Measurements from ENCODE around the gene SLC22A14.

SLC22A14 gene

DNA sequence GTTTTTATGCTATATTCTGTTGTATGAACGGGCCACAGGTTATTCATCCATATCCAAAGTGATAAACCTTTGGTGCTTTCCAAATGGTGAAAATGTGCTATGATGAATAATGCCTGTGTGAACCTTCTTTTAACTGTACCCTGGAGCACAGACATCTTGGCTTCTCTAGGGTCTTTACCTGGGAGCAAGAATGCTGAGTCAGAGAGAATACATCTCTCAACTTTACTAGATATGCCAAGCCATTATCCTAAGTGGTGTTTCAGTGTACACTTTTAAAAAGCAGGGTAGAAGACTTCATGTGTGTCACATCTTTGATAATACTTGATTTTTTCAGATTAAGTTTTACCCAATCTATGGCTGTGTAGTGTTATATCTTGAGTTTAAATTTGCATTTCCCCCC lies 41.0 kb downstream of the SLC22A14 start:
- H3K9me3 ChIP-seq (ENCODE audit: low read length), result no peaks in the 10 kb centered on the region
- TF ChIP-seq, protein P1, sequence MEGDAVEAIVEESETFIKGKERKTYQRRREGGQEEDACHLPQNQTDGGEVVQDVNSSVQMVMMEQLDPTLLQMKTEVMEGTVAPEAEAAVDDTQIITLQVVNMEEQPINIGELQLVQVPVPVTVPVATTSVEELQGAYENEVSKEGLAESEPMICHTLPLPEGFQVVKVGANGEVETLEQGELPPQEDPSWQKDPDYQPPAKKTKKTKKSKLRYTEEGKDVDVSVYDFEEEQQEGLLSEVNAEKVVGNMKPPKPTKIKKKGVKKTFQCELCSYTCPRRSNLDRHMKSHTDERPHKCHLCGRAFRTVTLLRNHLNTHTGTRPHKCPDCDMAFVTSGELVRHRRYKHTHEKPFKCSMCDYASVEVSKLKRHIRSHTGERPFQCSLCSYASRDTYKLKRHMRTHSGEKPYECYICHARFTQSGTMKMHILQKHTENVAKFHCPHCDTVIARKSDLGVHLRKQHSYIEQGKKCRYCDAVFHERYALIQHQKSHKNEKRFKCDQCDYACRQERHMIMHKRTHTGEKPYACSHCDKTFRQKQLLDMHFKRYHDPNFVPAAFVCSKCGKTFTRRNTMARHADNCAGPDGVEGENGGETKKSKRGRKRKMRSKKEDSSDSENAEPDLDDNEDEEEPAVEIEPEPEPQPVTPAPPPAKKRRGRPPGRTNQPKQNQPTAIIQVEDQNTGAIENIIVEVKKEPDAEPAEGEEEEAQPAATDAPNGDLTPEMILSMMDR (IDR thresholded peaks at IDR 0.05; ENCODE audit: low read length), result no peak
- no peak for TF ChIP-seq EZH2 (IDR thresholded peaks at IDR 0.05; ENCODE audit: borderline replicate concordance, low read length)
- H3F3A ChIP-seq (ENCODE audit: insufficient read depth, low read length), result no peaks in the 10 kb centered on the region
- H2AFZ ChIP-seq (ENCODE audit: low read length), result no peak overlapping the region
- no peaks in the 10 kb centered on the region for H3K9me2 ChIP-seq (ENCODE audit: low read depth, low read length)
- H3K27ac ChIP-seq (ENCODE audit: low read depth, low read length, poor library complexity, severe bottlenecking), result no peak overlapping the region
- no peak overlapping the region for H3K9ac ChIP-seq (ENCODE audit: low read length)
- H3K27me3 ChIP-seq (ENCODE audit: insufficient read depth, low read length), result no peaks in the 10 kb centered on the region; the same call in 1 of the 2 replicates
- no peaks in the 10 kb centered on the region for H3K36me3 ChIP-seq (ENCODE audit: insufficient read depth, low read length)
- no peaks in the 10 kb centered on the region for H3K79me2 ChIP-seq (ENCODE audit: insufficient read depth, low read length)
- H3K4me1 ChIP-seq (ENCODE audit: insufficient read depth, low read length, severe bottlenecking), result no peaks in the 10 kb centered on the region
- H3K4me2 ChIP-seq (ENCODE audit: low read length), result no peak overlapping the region
- no peaks in the 10 kb centered on the region for H4K20me1 ChIP-seq (ENCODE audit: insufficient read depth, low read length)
- H3K4me3 ChIP-seq (ENCODE audit: low read depth, low read length, poor library complexity, severe bottlenecking), result no peak overlapping the region

DNA sequence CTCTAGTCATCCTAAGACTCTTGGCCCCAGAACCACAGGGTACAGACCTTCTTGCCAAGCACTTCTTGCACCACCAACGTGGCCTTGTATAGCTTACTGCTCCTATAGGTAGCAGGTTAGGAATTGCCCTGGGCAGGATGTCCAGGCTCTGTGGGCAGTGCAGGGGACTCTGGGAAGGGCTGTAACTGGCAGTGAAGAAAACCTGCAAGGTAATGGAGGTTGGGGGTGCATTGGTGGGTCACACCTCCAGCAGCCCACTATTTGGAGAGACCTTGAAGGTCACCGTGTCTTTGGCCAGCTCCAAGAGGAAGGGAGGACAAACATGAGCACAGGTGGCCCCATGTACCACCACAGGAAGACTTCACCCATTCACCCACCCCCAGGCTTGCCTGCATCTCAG lies 43.2 kb downstream of the SLC22A14 start:
- H3K36me3 ChIP-seq (ENCODE audit: insufficient read depth, low read length), result no peaks in the 10 kb centered on the region
- H3K4me1 ChIP-seq (ENCODE audit: insufficient read depth, low read length, severe bottlenecking), result no peaks in the 10 kb centered on the region
- no peaks in the 10 kb centered on the region for H3F3A ChIP-seq (ENCODE audit: insufficient read depth, low read length)
- no peak overlapping the region for H2AFZ ChIP-seq (ENCODE audit: low read length)
- no peaks in the 10 kb centered on the region for H3K9me3 ChIP-seq (ENCODE audit: low read length)
- H4K20me1 ChIP-seq (ENCODE audit: insufficient read depth, low read length), result no peaks in the 10 kb centered on the region
- H3K9me2 ChIP-seq (ENCODE audit: low read depth, low read length), result no peaks in the 10 kb centered on the region
- H3K27me3 ChIP-seq (ENCODE audit: insufficient read depth, low read length), result no peaks in the 10 kb centered on the region; the same call in 1 of the 2 replicates
- no peaks in the 10 kb centered on the region for H3K79me2 ChIP-seq (ENCODE audit: insufficient read depth, low read length)
- H3K4me2 ChIP-seq (ENCODE audit: low read length), result no peak overlapping the region
- H3K9ac ChIP-seq (ENCODE audit: low read length), result no peak overlapping the region
- TF ChIP-seq EZH2 (IDR thresholded peaks at IDR 0.05; ENCODE audit: borderline replicate concordance, low read length), result no peak
- TF ChIP-seq, protein P1 (IDR thresholded peaks at IDR 0.05; ENCODE audit: low read length), result no peak
- no peak overlapping the region for H3K4me3 ChIP-seq (ENCODE audit: low read depth, low read length, poor library complexity, severe bottlenecking)
- no peak overlapping the region for H3K27ac ChIP-seq (ENCODE audit: low read depth, low read length, poor library complexity, severe bottlenecking)

DNA sequence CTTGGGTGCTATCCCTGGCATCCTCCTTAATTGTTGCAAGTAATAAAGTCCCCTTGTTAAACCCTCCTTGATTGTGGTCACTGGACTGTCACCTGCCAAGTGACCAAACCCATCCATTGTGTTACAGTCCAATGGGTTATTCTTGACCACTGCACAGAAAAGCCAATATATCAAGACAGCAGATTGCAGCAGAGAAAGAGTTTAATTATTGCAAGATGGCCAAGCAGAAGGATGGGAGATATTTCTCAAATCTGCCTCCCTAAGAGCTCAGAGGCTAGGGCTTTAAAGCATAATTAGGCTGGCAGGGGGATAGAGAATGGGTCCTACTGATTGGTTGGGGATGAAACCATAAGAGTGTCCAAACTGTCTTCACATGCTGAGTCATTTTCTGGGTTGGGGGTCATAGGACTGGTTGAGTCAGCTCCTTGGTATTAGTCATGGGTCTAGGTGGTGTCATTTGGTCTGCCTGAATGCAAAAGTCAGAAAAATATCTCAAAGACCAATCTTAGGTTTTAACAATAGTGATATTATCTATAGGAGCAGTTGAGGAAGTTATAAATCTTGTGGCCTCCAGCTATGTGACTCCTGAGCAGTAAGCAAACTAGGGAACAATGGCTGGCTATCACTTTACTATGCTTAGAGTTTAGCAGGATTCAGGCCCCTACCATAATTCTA lies 45.4 kb downstream of the SLC22A14 start:
- Histone ChIP-seq H3K9ac (ENCODE audit: low read length) (no peak overlapping the region), H2AFZ (ENCODE audit: low read length) (no peak overlapping the region), H3K79me2 (ENCODE audit: insufficient read depth, low read length) (no peaks in the 10 kb centered on the region), H3K27ac (ENCODE audit: low read depth, low read length, poor library complexity, severe bottlenecking) (no peak overlapping the region), H3K4me1 (ENCODE audit: insufficient read depth, low read length, severe bottlenecking) (no peaks in the 10 kb centered on the region), H3F3A (ENCODE audit: insufficient read depth, low read length) (no peaks in the 10 kb centered on the region), H3K9me2 (ENCODE audit: low read depth, low read length) (no peaks in the 10 kb centered on the region), H3K36me3 (ENCODE audit: insufficient read depth, low read length) (no peaks in the 10 kb centered on the region), H4K20me1 (ENCODE audit: insufficient read depth, low read length) (no peaks in the 10 kb centered on the region), H3K4me2 (ENCODE audit: low read length) (no peak overlapping the region), H3K27me3 (ENCODE audit: insufficient read depth, low read length) (no peaks in the 10 kb centered on the region; the same call in 1 of the 2 replicates), H3K4me3 (ENCODE audit: low read depth, low read length, poor library complexity, severe bottlenecking) (no peak overlapping the region), H3K9me3 (ENCODE audit: low read length) (no peaks in the 10 kb centered on the region)
- TF ChIP-seq, protein P1 (IDR thresholded peaks at IDR 0.05; ENCODE audit: low read length), result no peak
- no peak for TF ChIP-seq EZH2 (IDR thresholded peaks at IDR 0.05; ENCODE audit: borderline replicate concordance, low read length)

Data from OCI-LY1 (cell line).